Measurements from ENCODE around the gene RPEL1.
"Not testable (repeated sequence)": the region's sequence is repeated elsewhere in the genome, so short reads cannot be mapped to it uniquely, and the experiment has no call there.

Gene RPEL1

GRCh38 chr10:103238506-103239252 lies 7.0 kb upstream of the RPEL1 start:
- no peak for DNase-seq

- DNase-seq = peak; percentile 25
Measured at GRCh38 chr10:103241262-103242011, 4.2 kb upstream of the RPEL1 start.

GRCh38 chr10:103244666-103245271 lies 918 bp upstream of the RPEL1 start:
- peak; percentile 85 for DNase-seq

- no peak for DNase-seq
Measured at GRCh38 chr10:103246324-103246723, 637 bp downstream of the RPEL1 start.

- DNase-seq = no peak
Measured at GRCh38 chr10:103254113-103254512, 8.4 kb downstream of the RPEL1 start.

GRCh38 chr10:103254538-103255325 lies 9.0 kb downstream of the RPEL1 start:
- no peak for DNase-seq

- DNase-seq = no peak
Measured at GRCh38 chr10:103256613-103257012, 10.9 kb downstream of the RPEL1 start.

GRCh38 chr10:103257812-103258211 lies 12.1 kb downstream of the RPEL1 start:
- DNase-seq = no peak

DNA sequence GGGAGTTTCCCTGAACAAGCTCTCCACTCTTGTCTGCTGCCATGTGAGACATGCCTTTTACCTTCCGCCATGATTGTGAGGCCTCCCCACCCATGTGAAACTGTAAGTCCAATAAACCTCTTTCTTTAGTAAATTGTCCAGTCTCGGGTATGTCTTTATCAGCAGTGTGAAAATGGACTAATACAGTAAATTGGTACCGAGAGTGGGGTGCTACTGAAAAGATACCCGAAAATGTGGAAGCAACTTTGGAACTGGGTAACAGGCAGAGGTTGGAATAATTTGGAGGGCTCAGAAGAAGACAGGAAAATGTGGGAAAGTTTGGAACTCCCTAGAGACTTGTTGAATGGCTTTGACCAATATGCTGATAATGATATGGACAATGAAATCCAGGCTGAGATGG lies 13.2 kb downstream of the RPEL1 start:
- DNase-seq = not testable (repeated sequence)

GRCh38 chr10:103259989-103260388 lies 14.3 kb downstream of the RPEL1 start:
- no peak for DNase-seq

DNA sequence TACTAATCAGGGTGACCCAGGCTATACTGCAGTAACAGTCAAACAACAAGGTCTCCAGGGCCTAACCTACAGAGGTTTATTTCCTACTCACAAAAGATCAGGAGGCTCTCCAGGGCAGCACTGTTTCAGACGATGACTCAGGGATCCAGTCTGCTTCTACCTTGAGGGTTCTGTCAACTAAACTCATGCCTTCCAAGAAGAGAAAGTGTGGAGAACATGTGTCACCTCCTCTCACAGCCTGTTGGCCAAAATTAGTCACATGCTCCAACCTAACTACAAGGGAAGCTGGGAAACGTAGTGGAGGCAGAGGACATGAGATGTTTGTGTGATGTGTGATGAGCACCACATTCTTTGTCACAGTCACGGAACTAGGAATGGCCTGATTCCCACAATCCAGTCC lies 16.5 kb downstream of the RPEL1 start:
- DNase-seq = no peak

GRCh38 chr10:103265717-103266329 lies 20.1 kb downstream of the RPEL1 start:
- peak; percentile 25 for DNase-seq

- no peak for DNase-seq
Measured at GRCh38 chr10:103273041-103273441, 27.4 kb downstream of the RPEL1 start.

- no peak for DNase-seq
Measured at GRCh38 chr10:103276251-103276895, 30.7 kb downstream of the RPEL1 start.

GRCh38 chr10:103276896-103277712 lies 31.4 kb downstream of the RPEL1 start, which contains the start of gene INA:
Gene INA (plus strand): TSS chr10:103277138. CDS start chr10:103277212, 74 bp downstream.
- peak; percentile 22 for DNase-seq

GRCh38 chr10:103277713-103278536 lies 32.2 kb downstream of the RPEL1 start:
- DNase-seq = no peak

- no peak for DNase-seq
Measured at GRCh38 chr10:103278537-103278823, 32.8 kb downstream of the RPEL1 start.

- no peak for DNase-seq
Measured at GRCh38 chr10:103278862-103279298, 33.2 kb downstream of the RPEL1 start.

GRCh38 chr10:103280031-103280430 lies 34.3 kb downstream of the RPEL1 start:
- DNase-seq = no peak

GRCh38 chr10:103280506-103280905 lies 34.8 kb downstream of the RPEL1 start:
- DNase-seq = no peak

All from midbrain (tissue), 1 donor.